NCI-H1417 (cell line): ENCODE data around the gene DNAH9.

Experiments used
- DNase-seq, 3 experiments: peaks; one replicate each; lab custom pipeline; 2025; lab: John Stamatoyannopoulos, UW

DNAH9 gene

DNA sequence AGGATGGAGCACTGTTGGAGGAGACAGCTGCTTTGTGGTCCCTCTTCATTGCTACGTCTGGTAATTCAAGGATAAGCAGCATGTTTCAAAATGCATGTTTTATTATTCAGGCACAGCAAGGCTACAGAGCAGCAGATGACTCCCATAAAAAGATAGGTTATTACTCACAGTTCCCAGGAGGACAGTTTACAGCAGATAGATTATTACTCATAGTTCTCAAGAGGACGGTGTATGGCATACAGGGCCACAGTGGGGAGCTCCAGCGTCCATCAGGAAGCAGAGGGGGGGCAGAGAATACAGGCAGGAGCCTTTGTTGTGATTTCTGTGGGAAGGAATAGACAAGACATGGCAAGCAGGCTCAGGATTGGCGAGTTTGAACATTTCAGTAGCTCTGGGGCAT is 72.9 kb downstream of the DNAH9 start:
- no peak for DNase-seq

DNA sequence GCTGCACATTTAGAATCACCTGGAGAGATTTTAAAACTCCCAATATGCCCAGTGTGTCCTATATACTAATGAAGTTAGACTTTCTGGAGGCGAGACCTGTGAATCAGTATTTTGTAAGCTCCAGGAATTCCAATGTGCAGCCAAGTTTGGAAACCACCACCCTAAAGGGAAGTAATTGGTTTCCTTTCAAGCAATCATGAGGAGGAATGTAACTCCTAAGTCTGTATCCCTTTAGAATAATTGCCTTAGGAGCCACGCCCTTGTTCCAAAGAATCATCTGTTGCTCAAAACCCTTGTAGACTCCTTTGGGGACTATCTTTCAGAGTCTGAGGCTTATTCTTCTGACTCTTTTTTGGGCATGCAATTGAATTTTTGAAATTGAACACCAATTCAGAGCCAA is 84.4 kb downstream of the DNAH9 start:
- DNase-seq = no peak

DNA sequence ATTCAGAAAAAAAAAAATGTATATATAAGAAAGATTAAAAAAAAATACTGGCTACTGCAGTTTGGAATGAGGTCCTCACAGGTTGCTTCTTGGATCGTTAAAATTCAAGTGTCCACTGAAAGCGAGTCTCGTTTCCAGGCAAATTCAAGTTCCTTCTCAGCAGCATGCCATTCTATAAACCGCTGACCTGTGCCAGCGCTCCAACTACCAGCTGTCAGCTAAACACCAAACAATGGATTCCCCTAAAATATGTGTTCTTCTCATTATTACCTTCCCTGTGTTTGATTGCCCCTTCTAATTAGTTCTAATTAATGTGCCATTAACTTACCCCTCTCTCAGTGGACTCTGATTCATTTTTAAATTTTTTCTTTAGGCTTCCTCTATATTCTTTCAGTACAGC is 92.4 kb downstream of the DNAH9 start:
- no peak for DNase-seq

DNA sequence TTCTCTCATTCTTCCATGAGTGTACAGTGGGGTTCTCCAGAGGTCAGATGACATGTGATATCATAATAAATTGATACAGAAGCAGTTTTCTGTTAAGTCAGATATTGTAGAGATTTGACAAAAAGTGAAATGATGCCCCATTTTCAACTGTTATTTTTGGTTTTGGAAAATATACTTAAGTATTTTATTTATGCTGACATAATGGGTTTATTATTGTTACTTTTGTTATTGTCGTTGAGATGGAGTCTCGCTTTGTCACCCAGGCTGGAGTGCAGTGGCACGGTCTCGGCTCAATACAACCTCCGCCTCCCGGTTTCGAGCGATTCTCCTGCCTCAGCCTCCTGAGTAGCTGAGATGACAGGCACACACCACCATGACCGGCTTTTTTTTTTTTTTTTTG is 94.4 kb downstream of the DNAH9 start:
- DNase-seq = no peak

DNA sequence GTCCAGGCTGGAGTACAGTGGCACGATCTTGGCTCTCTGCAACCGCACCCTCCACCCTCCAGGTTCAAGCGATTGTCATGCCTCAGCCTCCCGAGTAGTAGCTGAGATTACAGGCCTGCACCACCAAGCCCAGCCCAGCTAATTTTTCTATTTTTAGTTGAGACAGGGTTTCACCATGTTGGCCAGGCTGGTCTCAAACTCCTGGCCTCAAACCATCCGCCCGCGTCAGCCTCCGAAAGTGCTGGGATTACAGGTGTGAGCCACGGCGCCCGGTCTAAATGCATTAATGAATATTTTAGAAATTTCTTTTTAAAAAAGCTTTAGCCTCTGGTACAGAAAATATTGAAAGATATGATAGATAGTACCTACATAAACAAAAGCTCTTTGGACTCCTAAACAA is 95.0 kb downstream of the DNAH9 start:
- no peak for DNase-seq

DNA sequence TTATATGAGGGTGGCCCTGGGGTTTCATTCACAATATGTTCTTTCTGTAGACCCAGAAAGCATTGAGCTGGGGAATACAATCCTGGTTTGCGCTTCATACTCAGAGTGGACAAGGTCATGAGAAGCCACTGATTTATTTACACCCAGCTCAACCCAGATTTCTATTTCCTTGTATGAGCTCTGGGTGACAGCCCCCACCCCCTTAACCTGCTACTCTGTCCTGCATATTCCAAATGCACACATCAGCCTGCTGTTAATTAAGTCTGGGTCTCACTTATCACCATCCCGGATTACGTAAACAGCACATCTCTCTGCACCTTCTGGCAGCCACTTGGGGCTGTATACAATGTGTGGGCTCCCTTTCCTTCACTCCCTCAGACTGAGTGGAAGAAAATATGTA is 102.4 kb downstream of the DNAH9 start:
- DNase-seq = no peak

DNA sequence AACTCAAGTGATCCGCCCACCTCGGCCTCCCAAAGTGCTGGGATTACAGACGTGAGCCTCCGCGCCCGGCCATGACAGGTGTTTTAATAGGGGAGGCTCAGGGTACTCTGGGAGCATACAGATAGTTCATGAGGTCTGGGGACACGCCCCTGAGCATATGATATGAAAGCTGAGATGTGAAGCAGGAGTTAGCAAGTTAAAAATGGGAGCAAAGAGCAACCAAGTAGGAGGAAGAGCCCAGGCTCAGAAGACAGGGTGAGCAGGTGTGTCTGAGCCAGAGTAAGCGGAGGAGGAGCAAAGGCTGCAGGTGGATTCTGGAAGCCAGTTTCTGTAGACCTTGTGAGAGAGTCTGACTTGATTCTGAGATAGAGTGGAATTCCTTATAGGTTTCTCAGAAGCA is 103.6 kb downstream of the DNAH9 start:
- no peak for DNase-seq

DNA sequence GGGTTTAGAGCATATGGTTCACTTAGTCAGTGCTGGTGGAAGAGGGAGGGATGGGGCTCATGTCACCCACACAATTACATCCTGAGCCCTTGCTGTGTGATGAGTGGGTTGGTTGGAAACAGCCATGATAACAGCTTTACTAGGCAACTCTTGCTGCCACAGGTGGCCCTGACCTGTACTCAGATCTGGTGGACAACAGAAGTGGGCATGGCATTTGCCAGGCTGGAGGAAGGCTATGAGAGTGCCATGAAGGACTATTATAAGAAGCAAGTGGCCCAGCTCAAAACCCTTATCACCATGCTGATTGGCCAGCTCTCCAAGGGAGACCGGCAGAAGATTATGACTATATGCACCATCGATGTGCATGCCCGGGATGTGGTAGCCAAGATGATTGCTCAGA is 105.8 kb downstream of the DNAH9 start:
- no peak for DNase-seq

DNA sequence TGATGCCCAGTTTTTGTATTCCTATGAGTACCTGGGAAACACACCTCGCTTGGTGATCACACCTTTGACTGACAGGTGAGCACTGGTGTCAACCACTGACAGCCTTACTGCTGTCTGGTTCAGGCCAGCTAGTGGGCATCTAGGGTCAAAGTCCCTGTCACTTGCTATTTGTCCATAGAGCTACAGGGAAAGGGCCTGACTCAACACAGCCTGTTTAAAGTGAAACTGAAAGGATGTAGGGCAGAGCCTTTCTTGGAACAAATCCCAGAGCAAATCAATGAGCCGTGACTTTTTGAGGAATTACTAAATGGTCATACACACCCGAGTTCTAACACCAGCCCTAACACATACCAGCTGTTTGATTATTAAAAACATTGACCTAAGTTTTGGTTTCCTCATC is 106.8 kb downstream of the DNAH9 start:
- peak in 1 of 3 experiments; percentile 1 for DNase-seq

DNA sequence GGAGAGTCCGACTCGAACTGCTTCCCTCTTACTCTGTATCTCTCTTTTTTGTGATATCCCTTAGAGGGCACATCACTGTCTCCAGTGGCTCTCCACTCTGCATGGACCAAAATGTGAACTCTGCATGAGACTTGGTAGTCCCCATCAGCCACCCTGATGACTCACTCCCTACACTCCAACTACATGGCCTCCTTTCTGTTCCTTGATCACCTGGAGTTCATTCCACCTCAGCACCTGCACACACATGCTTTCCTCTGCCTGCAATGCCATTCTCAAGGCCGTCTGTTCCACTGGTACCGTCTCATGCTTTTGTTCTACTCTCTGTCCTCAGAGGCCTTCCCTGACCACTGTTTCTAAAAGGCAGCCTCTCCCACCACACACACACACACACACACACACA is 109.3 kb downstream of the DNAH9 start:
- no peak for DNase-seq

DNA sequence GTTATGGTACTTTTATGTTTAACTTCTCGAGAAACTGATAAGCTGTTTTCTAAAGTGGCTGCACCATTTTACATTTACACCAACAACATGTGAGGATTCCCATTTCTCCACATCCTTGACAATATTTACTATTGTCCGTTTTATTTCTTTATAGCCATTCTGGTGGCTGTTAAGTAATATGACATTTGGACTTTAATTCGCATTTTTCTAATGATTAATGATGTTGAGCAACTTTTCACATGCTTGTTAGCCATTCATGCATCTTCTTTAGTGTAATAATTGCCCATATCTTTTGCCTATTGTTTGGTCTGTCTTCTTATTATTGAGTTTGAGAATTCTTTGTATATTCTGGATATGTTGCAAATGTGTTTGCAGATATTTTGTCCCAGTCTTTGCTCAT is 114.2 kb downstream of the DNAH9 start:
- DNase-seq = no peak

DNA sequence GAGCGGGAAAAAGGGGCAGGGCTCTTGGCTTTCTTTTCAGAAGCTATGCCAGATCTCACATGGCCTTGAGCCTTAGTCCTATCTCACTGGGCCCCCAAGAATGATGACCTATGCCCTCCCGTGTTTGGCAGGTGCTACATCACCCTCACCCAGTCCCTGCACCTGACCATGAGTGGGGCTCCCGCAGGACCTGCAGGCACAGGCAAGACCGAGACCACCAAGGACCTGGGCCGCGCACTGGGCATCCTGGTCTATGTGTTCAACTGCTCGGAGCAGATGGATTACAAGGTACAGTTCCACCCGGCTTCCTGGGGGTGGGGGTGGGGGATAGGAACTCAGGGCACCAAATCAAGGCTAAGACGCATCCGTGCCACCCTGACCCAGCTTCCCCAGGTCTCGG is 120.9 kb downstream of the DNAH9 start:
- DNase-seq = no peak

DNA sequence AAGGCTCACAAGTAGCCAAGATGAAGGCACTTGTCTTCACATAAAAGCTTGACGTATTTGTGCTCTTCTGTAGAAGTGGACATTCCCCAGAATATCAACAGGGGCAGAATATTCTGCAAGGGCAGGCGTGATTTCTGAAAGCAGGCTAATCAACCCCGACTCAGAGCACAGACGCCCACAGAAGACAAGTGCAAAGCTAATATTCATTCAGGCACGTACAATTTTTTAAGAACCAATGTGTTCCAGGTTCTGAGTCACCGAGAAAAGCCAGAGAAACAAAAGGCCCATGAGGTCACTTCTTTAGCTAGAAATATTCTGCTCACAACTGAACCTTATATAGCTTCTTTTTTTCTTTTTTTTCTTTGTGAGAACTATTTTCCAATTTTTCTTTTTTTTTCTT is 121.6 kb downstream of the DNAH9 start:
- no peak for DNase-seq

DNA sequence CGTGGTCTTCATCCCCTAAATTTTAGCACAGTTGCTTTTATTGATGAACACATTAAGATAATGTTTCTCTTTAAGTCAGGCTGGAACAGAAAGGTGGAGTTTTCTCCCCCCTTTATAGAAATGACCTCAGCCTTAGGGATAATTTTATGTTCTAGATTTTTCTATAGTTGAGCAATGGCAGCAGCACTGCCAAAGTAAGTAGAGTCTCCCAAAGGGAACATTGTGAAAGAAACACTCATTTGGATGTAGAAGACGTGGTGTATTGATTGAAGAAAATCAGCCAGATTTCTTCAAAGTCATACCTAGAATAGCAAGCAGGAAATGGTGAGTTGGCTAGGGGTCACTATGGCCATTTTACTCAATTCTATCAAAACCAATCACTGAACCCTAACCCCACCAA is 122.5 kb downstream of the DNAH9 start:
- DNase-seq = no peak

DNA sequence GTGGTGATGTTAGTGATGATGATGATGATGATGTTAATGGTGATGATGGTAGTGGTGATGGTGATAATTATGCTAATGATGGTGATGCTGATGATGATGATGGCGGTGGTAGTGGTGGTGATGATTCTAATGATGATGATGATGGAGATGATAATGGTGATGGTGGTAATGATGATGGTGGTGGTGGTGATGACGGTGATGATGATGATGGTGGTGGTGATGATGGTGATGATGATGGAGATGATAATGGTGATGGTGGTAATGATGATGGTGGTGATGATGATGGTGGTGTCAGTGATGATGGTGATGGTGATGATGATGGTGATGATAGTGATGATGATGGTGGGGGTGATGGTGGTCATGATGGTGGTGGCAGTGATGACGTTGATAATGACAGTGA is 132.5 kb downstream of the DNAH9 start:
- no peak for DNase-seq

DNA sequence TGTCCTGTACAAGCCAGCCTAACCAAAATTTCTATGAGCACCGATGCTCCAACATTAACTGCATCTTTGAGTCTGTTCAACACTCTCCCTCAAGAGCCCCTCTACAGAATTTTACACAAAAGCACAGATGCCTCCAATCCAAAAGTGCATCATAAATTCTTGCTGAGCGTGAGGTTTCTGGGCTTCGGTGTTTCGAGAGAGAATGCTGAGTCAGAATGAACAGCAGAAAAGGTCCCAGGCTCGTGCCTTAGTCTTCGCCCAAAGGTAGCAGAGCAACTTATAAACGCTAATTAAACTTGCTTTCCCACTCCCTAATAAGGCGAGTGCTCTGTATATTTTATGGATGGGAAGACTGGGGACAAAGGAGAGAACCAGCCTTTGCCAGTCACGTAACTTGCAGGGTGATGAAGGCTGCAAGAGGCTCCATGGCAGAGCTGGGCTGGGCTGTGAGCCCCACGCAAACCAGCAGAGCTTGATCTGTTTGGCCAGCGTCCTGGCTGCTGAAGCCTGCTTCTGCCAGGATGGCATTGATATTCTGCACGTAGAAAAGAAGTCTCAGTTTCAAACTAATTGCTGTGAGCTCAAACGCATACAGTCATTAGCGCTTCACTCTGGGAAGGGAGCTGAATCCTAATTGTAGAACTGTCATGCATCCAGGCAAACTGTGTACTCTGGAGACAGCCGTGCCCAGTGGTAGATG is 138.5 kb downstream of the DNAH9 start:
- no peak for DNase-seq

DNA sequence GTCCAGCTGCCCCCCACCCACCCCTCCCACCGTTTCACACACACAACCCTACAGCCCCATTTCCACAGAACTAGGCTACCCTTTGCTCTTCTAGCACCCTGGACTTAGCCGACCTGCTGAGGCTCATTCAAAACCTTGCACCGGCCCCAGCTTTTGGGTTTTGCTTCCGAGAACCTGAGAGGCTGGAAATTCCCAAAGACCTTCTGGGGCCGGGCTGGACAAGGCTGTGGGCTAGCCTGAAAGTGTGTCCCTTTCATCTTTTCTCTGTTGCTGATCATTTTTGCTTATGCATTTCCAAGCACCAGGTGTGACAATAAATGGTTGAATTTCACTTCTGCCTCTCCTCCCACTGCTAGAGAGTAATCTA is 139.0 kb downstream of the DNAH9 start:
- no peak for DNase-seq

DNA sequence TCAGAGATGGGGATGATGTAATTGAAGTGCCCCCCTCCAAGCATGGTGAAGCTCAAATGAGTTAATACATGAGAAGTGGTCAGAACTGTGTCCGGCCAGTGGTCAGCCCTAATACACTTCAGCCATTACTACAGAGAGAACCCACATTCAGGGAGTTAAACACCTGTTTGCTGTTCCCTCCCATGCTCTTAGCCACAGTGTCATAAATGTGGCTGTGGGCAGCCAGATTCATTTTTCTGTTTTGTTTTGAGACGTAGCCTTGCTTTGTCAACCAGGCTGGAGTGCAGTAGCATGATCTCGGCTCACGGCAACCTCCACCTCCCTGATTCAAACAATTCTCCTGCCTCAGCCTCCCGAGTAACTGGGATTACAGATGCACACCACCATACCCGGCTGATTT is 139.9 kb downstream of the DNAH9 start:
- no peak for DNase-seq

DNA sequence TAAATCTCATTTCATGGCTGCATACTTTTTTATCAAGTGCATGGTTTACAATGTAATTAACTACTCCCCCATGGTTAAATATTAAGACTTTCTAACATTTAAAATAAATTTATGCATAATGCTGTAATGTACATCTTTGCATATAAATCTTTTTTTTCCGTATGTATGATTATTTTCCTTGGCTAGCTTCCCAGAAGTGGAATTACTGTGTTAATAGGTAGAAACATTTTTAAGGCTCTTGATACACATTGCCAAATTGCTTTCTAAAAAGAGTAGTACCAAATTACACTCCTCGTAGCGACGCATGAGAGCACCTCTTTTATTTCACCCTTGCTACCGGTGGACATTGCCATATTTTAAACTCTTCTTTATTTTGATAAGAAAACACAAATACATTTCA is 141.1 kb downstream of the DNAH9 start:
- no peak for DNase-seq

DNA sequence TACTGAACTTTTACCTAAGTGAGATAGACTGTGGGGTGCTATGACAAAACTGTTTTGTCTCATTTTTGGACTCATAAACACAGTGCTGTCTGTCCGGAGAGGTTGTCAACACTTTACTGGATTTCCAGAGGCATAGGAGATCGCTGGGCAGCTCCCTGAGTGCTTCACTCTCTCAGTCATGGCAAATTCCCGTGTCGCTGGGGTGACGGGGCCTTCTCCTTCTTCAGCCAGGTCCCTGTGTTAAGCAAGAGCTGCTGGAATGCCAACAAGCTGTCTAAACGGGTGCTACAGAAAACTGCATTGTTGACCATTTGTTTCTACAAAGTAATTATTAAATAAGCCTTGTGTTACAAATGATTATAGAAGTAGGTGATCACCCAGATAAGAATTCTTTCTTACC is 141.6 kb downstream of the DNAH9 start:
- no peak for DNase-seq

DNA sequence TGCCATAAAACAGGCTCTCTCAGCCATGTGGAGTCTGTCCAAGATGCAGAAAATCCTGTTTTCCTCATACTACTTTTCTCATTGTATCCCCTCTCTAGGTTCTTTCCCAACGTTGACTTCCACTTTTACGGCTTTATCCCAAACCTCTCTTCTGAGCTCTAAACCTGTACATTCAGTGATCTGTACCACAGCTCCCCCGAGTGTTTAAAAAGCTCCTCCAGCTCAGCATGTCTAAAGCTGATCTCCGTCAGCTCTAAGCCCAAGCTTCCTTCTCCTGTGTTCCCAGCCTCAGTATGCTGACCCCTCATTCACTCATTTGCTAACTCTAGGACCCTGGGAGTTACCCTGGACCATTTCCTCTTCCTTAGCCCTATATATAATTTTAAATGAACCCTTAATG is 144.6 kb downstream of the DNAH9 start:
- DNase-seq = no peak

DNA sequence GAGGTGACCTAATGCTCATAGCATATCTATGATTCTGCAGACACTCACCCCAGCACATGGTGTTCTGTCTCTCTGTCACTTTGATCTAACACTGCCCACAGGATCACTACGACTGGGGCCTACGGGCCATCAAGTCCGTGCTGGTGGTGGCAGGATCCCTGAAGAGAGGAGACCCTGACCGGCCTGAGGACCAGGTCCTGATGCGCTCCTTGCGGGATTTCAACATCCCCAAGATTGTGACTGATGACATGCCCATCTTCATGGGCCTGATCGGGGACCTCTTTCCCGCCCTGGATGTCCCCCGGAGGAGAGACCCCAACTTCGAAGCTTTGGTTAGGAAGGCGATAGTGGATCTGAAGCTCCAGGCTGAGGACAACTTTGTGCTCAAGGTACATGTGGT is 146.4 kb downstream of the DNAH9 start:
- DNase-seq = no peak

DNA sequence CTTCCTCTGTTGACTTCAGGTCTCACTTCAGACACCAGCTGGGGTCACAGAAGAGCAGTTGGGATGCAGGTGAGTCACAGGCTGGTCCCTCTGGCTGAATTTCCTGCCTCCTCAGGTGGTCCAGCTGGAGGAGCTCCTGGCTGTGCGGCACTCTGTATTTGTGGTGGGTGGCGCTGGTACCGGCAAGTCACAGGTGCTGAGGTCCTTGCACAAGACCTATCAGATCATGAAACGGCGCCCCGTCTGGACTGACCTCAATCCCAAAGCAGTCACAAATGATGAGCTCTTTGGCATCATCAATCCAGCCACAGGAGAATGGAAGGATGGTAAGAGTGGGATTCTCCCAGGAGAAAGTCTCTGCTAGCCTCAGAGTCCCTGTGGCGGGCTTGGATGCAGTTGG is 149.2 kb downstream of the DNAH9 start:
- DNase-seq = no peak

DNA sequence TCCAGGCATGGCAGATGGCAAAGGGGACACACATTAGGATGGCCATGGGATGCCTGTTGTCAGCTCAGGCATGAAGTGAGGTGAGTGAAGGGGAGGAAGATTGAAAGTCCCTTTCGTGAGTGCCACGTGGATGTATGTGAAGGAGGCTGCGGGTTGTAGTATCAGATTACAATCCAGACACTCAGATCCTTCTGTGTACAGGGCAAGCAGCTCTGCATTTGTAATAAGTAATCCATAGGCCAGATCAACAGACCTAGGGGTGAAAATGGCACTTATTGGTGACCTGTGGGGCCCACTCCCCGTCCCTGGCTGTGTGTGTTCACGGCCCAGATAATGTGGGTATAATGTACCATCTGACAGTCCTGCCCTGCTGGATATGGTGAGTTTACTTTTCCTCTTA is 159.5 kb downstream of the DNAH9 start:
- no peak for DNase-seq

DNA sequence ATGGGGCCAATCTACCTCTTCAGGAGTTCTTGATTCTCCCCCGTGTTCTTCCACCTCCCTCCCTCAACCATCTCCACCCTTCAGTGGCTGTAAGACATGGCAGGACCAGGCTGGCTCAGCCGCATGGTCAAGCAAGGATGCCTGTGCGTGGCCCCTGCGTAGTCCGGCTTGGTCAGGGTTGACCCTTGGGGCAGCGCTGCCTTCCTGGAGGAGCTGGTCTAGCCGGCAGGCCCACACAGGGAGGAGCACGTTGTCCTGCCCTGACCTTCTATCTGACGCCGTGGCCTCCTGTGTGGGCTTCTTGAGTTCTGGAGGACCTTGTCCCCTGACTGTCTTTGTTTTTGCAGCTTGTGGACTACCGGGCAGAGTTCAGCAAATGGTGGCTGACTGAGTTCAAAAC is 169.8 kb downstream of the DNAH9 start:
- DNase-seq = no peak
